IMR-90 (cell line): ENCODE results near the gene ZNF611. TPM values are rescaled to one million over a fixed set of nuclear protein-coding genes. Genes with fewer than 3 reads are reported as not detected.

Source experiments
- ATAC-seq: fragments of 200-7000 bp; cut with Tn5 transposase; 2 replicates; pipeline ENCODE4 v1.9.1; 2020; ENCODE audit warnings: low read depth, mild to moderate bottlenecking, moderate library complexity
- BruUV-seq: library from RNA; stranded (reverse); fragments of 400-500 nt; replicated peaks from 2 replicates; lab custom pipeline; 2021; lab: Mats Ljungman, UMichigan
- CTCF ChIA-PET: fragments of 300-600 bp; formaldehyde crosslinking; extraction: SDS; loops from one replicate; lab custom pipeline; 2021; ENCODE audit warnings: antibody characterized with exemption; lab: Yijun Ruan, JAX
- POLR2A ChIA-PET: fragments of 300-600 bp; sonication (Branson Sonifier 250); formaldehyde crosslinking; loops from one replicate; lab custom pipeline; 2022; ENCODE audit warnings: antibody characterized with exemption; ENCODE audit not compliant: unreplicated experiment; lab: Charles Lee
- DNase-seq: peaks from one replicate; pipeline ENCODE4 v3.0.0; 2013
- H2AFZ ChIP-seq: replicated peaks from 2 replicates; pipeline ENCODE3; 2013; ENCODE audit warnings: low read length, mild to moderate bottlenecking; ENCODE audit not compliant: poor library complexity
- H2AK5ac ChIP-seq: 2 replicates; pipeline ENCODE4 v1.6.1; 2013; ENCODE audit warnings: low read depth, low read length, inconsistent platforms
- H2AK9ac ChIP-seq: replicated peaks from 2 replicates; pipeline ENCODE3; 2013; ENCODE audit warnings: mild to moderate bottlenecking, low read depth, low read length, moderate library complexity; ENCODE audit not compliant: poor library complexity
- H2BK120ac ChIP-seq: 2 replicates; pipeline ENCODE4 v1.6.1; 2013; ENCODE audit warnings: low read depth, low read length, inconsistent platforms
- H2BK15ac ChIP-seq: 3 replicates; pipeline ENCODE4 v1.6.1; 2013; ENCODE audit warnings: low read depth, low read length, inconsistent platforms
- H2BK20ac ChIP-seq: 2 replicates; pipeline ENCODE4 v1.6.1; 2013; ENCODE audit warnings: low read depth, mild to moderate bottlenecking, inconsistent platforms, low read length, moderate library complexity
- H2BK5ac ChIP-seq: 2 replicates; pipeline ENCODE4 v1.6.1; 2013; ENCODE audit warnings: mild to moderate bottlenecking, low read depth, low read length, inconsistent platforms; ENCODE audit not compliant: poor library complexity, severe bottlenecking
- H3K14ac ChIP-seq: replicated peaks from 2 replicates; pipeline ENCODE4 v1.6.1; 2013; ENCODE audit warnings: low read depth, low read length, inconsistent platforms
- H3K18ac ChIP-seq: 2 replicates; pipeline ENCODE4 v1.6.1; 2013; ENCODE audit warnings: low read depth, low read length, control low read depth
- H3K23ac ChIP-seq: 2 replicates; pipeline ENCODE4 v1.6.1; 2013; ENCODE audit warnings: low read depth, low read length, inconsistent platforms
- H3K27ac ChIP-seq: 2 replicates; pipeline ENCODE4 v1.5.1; 2013; ENCODE audit warnings: mild to moderate bottlenecking, control low read depth, low read length; ENCODE audit not compliant: insufficient read depth
- H3K27me3 ChIP-seq: 2 replicates; pipeline ENCODE4 v1.6.1; 2013; ENCODE audit warnings: low read length; ENCODE audit not compliant: control insufficient read depth, insufficient read depth
- H3K36me3 ChIP-seq: 2 replicates; pipeline ENCODE4 v1.6.1; 2013; ENCODE audit warnings: low read length, mixed read lengths; ENCODE audit not compliant: control insufficient read depth, insufficient read depth
- H3K4ac ChIP-seq: 2 replicates; pipeline ENCODE4 v1.6.1; 2013; ENCODE audit warnings: low read depth, low read length, inconsistent platforms
- H3K4me1 ChIP-seq: 2 replicates; pipeline ENCODE4 v1.6.1; 2013; ENCODE audit warnings: low read length, mixed read lengths; ENCODE audit not compliant: control insufficient read depth, insufficient read depth
- H3K4me2 ChIP-seq: 2 replicates; pipeline ENCODE4 v1.6.1; 2013; ENCODE audit warnings: low read depth, mild to moderate bottlenecking, control low read depth, low read length, moderate library complexity
- H3K4me3 ChIP-seq: 2 replicates; pipeline ENCODE4 v1.5.1; 2013; ENCODE audit warnings: low read depth, mild to moderate bottlenecking, control low read depth, low read length, moderate library complexity; ENCODE audit not compliant: insufficient read depth
- H3K56ac ChIP-seq: 2 replicates; pipeline ENCODE4 v1.6.1; 2013; ENCODE audit warnings: low read length, inconsistent platforms; ENCODE audit not compliant: insufficient read depth; ENCODE audit errors: extremely low read depth
- H3K79me1 ChIP-seq, 2 experiments: 2 replicates each; pipeline ENCODE4 v1.6.1; 2013; ENCODE audit warnings: low read length in 2 of 2, inconsistent platforms in 1 of 2, low read depth in 1 of 2
- H3K9ac ChIP-seq: 2 replicates; pipeline ENCODE4 v1.6.1; 2013; ENCODE audit warnings: low read depth, low read length, control low read depth
- H3K9me1 ChIP-seq: 2 replicates; pipeline ENCODE4 v1.6.1; 2013; ENCODE audit warnings: low read length, inconsistent platforms; ENCODE audit not compliant: insufficient read depth
- H3K9me3 ChIP-seq: 2 replicates; pipeline ENCODE4 v1.6.1; 2013; ENCODE audit warnings: low read length; ENCODE audit not compliant: control insufficient read depth, insufficient read depth
- H4K20me1 ChIP-seq: 2 replicates; pipeline ENCODE4 v1.6.1; 2013; ENCODE audit warnings: low read length, inconsistent platforms; ENCODE audit not compliant: insufficient read depth
- H4K5ac ChIP-seq: 2 replicates; pipeline ENCODE4 v1.6.1; 2013; ENCODE audit warnings: mild to moderate bottlenecking, low read depth, low read length, control low read depth
- H4K8ac ChIP-seq, 2 experiments: 2 replicates each; pipeline ENCODE4 v1.6.1; 2013; ENCODE audit warnings: low read depth in 2 of 2, low read length in 2 of 2, control low read depth in 1 of 2, inconsistent platforms in 1 of 2
- H4K91ac ChIP-seq: 2 replicates; pipeline ENCODE4 v1.6.1; 2013; ENCODE audit warnings: low read depth, low read length, inconsistent platforms; ENCODE audit not compliant: insufficient read depth
- BHLHE40 ChIP-seq: fragments of 150-350 bp; IDR thresholded peaks from 2 replicates; pipeline ENCODE4 v1.6.1; 2016; ENCODE audit warnings: mild to moderate bottlenecking, low read depth, low read length
- CEBPB ChIP-seq: IDR thresholded peaks from 2 replicates; pipeline ENCODE4 v1.6.1; 2012; ENCODE audit warnings: low read depth, low read length, improper control_type of control experiment
- CHD1 ChIP-seq: IDR thresholded peaks from 2 replicates; pipeline ENCODE4 v1.6.1; 2012; ENCODE audit warnings: low read depth, low read length, improper control_type of control experiment
- FOS ChIP-seq: fragments of 150-350 bp; IDR thresholded peaks from 2 replicates; pipeline ENCODE4 v1.6.1; 2016; ENCODE audit warnings: low read depth, low read length
- MAFK ChIP-seq: IDR thresholded peaks from 2 replicates; pipeline ENCODE4 v1.6.1; 2012; ENCODE audit warnings: low read depth, low read length, improper control_type of control experiment
- MAZ ChIP-seq: IDR thresholded peaks from 2 replicates; pipeline ENCODE4 v1.6.1; 2012; ENCODE audit warnings: low read depth, mild to moderate bottlenecking, low read length, improper control_type of control experiment, moderate library complexity, borderline replicate concordance
- MXI1 ChIP-seq: IDR thresholded peaks from 2 replicates; pipeline ENCODE4 v1.6.1; 2012; ENCODE audit warnings: low read depth, mild to moderate bottlenecking, low read length, moderate library complexity, borderline replicate concordance
- NFE2L2 ChIP-seq: fragments of 150-350 bp; IDR thresholded peaks from 2 replicates; pipeline ENCODE4 v1.6.1; 2016; ENCODE audit warnings: low read depth, mild to moderate bottlenecking, low read length
- POLR2A ChIP-seq: IDR thresholded peaks from 2 replicates; pipeline ENCODE4 v1.6.1; 2012; ENCODE audit warnings: mild to moderate bottlenecking, low read depth, low read length
- RAD21 ChIP-seq: IDR thresholded peaks from 2 replicates; pipeline ENCODE4 v1.6.1; 2012; ENCODE audit warnings: low read length, improper control_type of control experiment
- RCOR1 ChIP-seq: IDR thresholded peaks from 2 replicates; pipeline ENCODE4 v1.6.1; 2012; ENCODE audit warnings: mild to moderate bottlenecking, low read length, improper control_type of control experiment; ENCODE audit not compliant: insufficient replicate concordance
- RFX5 ChIP-seq: IDR thresholded peaks from 2 replicates; pipeline ENCODE4 v1.8.0; 2012; ENCODE audit warnings: low read depth, mild to moderate bottlenecking, low read length, moderate library complexity
- SMC3 ChIP-seq: fragments of 150-350 bp; IDR thresholded peaks from 2 replicates; pipeline ENCODE4 v1.6.1; 2016; ENCODE audit warnings: low read depth, mild to moderate bottlenecking, antibody characterized with exemption, low read length, moderate library complexity
- WGBS, 2 experiments: methylation state at CpG; one replicate each; pipeline versions ENCODE4 v1.1.5 to v1.1.7; 2013; ENCODE audit warnings: missing lambda C conversion rate in 2 of 2; ENCODE audit not compliant: insufficient read length in 1 of 2; ENCODE audit errors: extremely low coverage in 2 of 2; 5-methylcytosine and 5-hydroxymethylcytosine counted together
- dilution Hi-C: fragments of 300-500 bp; cut with HindIII; formaldehyde crosslinking; loops from one replicate; pipeline ENCODE4 v1.14.3; 2018; ENCODE audit warnings: low sequenced_read_pairs; ENCODE audit not compliant: unreplicated experiment
- in situ Hi-C: fragments of 300-500 bp; cut with MboI; formaldehyde crosslinking; loops from 3 replicates; pipeline ENCODE4 v1.14.3; 2019; ENCODE audit warnings: low sequenced_read_pairs, inconsistent platforms, mixed read lengths
- intact Hi-C: fragments of 100-400 bp; cut with micrococcal nuclease; formaldehyde crosslinking; loops from 2 replicates; pipeline ENCODE4 v1.10.0; 2022
- polyA plus RNA-seq, 3 experiments: library from polyadenylated mRNA; depleted of rRNA; stranded (reverse); fragments of >200 nt; gene quantifications; 2 replicates each; pipeline ENCODE4 v1.2.3, GENCODE V29; 2012; ENCODE audit warnings: low replicate concordance in 1 of 3
- total RNA-seq: library from RNA; depleted of rRNA; stranded (reverse); fragments of >200 nt; gene quantifications from 2 replicates; pipeline ENCODE4 v1.2.3, GENCODE V29; 2012
- TF ChIP-seq, protein P1 (sequence below): fragments of 150-350 bp; IDR thresholded peaks from 2 replicates; pipeline ENCODE4 v1.6.1; 2016; ENCODE audit warnings: low read depth, mild to moderate bottlenecking, low read length, moderate library complexity, borderline replicate concordance
- TF ChIP-seq, protein P2 (sequence below): conservative IDR thresholded peaks from 2 replicates; pipeline ENCODE4 v1.5.1; 2012; ENCODE audit warnings: mild to moderate bottlenecking, low read depth, low read length, improper control_type of control experiment
- TF ChIP-seq, protein P3 (sequence below): fragments of 150-350 bp; IDR thresholded peaks from 2 replicates; pipeline ENCODE4 v1.6.1; 2017; ENCODE audit warnings: mild to moderate bottlenecking, antibody characterized with exemption, low read length, low read depth

Gene ZNF611
- total and polyA plus RNA-seq, 2 of the 4 experiments (the other 2 are of a cell fraction), result 3.8 to 8.8 TPM

DNA sequence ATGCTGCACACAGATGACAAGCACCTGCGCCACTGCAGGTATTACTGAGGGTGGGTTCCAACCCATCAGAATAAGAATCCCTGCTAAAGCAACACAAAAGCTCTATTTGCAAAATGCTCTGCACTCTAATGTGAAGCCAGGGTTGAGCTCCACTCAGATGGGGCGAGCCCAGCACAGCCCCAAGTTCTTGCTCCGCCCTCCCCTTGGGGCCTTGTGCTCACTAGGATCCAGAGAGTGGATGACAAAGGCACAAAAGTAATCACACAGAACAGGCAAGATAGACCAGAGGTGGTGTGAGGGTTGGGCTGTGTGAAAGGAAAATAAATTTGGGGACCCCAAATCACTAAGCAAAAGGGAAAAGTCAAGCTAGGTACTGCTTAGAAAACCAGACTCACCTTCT lies 8.2 kb upstream of the ZNF611 start:
- no peak overlapping the region for H2AK5ac ChIP-seq
- CTCF ChIA-PET, result no interaction called here
- no peak overlapping the region for H4K5ac ChIP-seq
- no peaks in the 10 kb centered on the region for H3K4me1 ChIP-seq
- H2AFZ ChIP-seq, result no peak overlapping the region
- H3K36me3 ChIP-seq, result no peaks in the 10 kb centered on the region
- H4K20me1 ChIP-seq, result no peaks in the 10 kb centered on the region
- H2BK5ac ChIP-seq, result no peak overlapping the region
- H3K18ac ChIP-seq, result no peak overlapping the region
- no peak overlapping the region for H3K23ac ChIP-seq
- H3K4me3 ChIP-seq, result no peak overlapping the region
- H2BK15ac ChIP-seq, result no peak overlapping the region
- H2BK120ac ChIP-seq, result no peak overlapping the region
- TF ChIP-seq MAFK, result no peak
- TF ChIP-seq MAZ, result no peak
- TF ChIP-seq SMC3, result no peak
- TF ChIP-seq, protein P1, sequence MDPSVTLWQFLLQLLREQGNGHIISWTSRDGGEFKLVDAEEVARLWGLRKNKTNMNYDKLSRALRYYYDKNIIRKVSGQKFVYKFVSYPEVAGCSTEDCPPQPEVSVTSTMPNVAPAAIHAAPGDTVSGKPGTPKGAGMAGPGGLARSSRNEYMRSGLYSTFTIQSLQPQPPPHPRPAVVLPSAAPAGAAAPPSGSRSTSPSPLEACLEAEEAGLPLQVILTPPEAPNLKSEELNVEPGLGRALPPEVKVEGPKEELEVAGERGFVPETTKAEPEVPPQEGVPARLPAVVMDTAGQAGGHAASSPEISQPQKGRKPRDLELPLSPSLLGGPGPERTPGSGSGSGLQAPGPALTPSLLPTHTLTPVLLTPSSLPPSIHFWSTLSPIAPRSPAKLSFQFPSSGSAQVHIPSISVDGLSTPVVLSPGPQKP, result no peak
- no peak for TF ChIP-seq NFE2L2
- no peak for TF ChIP-seq RFX5
- TF ChIP-seq FOS, result no peak
- TF ChIP-seq RAD21, result no peak
- no peak for TF ChIP-seq RCOR1
- TF ChIP-seq POLR2A, result no peak
- TF ChIP-seq, protein P2, sequence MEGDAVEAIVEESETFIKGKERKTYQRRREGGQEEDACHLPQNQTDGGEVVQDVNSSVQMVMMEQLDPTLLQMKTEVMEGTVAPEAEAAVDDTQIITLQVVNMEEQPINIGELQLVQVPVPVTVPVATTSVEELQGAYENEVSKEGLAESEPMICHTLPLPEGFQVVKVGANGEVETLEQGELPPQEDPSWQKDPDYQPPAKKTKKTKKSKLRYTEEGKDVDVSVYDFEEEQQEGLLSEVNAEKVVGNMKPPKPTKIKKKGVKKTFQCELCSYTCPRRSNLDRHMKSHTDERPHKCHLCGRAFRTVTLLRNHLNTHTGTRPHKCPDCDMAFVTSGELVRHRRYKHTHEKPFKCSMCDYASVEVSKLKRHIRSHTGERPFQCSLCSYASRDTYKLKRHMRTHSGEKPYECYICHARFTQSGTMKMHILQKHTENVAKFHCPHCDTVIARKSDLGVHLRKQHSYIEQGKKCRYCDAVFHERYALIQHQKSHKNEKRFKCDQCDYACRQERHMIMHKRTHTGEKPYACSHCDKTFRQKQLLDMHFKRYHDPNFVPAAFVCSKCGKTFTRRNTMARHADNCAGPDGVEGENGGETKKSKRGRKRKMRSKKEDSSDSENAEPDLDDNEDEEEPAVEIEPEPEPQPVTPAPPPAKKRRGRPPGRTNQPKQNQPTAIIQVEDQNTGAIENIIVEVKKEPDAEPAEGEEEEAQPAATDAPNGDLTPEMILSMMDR, result no peak
- TF ChIP-seq CHD1, result no peak
- TF ChIP-seq MXI1, result no peak
- TF ChIP-seq BHLHE40, result no peak
- no peak for TF ChIP-seq CEBPB
- TF ChIP-seq, protein P3, sequence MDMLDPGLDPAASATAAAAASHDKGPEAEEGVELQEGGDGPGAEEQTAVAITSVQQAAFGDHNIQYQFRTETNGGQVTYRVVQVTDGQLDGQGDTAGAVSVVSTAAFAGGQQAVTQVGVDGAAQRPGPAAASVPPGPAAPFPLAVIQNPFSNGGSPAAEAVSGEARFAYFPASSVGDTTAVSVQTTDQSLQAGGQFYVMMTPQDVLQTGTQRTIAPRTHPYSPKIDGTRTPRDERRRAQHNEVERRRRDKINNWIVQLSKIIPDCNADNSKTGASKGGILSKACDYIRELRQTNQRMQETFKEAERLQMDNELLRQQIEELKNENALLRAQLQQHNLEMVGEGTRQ, result no peak
- no peak overlapping the region for H3K27ac ChIP-seq
- no peak overlapping the region for H2BK20ac ChIP-seq
- ATAC-seq, result no peak
- WGBS, 2 experiments, result no CpG with 5 or more reads among the region's 3 CpGs
- no peaks in the 10 kb centered on the region for H3K79me1 ChIP-seq
- no peak overlapping the region for H3K4me2 ChIP-seq
- no peak for DNase-seq
- no peak overlapping the region for H2AK9ac ChIP-seq
- no peak overlapping the region for H3K56ac ChIP-seq
- H3K9ac ChIP-seq, result no peak overlapping the region
- POLR2A ChIA-PET, result no interaction called here
- H3K9me1 ChIP-seq, result no peaks in the 10 kb centered on the region
- BruUV-seq, result no TSS peak
- no peak overlapping the region for H4K8ac ChIP-seq
- no peaks in the 10 kb centered on the region for H3K27me3 ChIP-seq
- intact Hi-C loops, result loop anchor here (10.0 kb wide), 1 partner anchor 208 kb away; no protein-coding TSS in a partner anchor
- in situ Hi-C loops, result no loop called here
- H3K14ac ChIP-seq, result no peak overlapping the region
- dilution Hi-C loops, result no loop called here
- no peak overlapping the region for H3K4ac ChIP-seq
- H4K91ac ChIP-seq, result no peak overlapping the region
- no peaks in the 10 kb centered on the region; the same call in 1 of the 2 replicates for H3K9me3 ChIP-seq
